WTC11 (cell line): ENCODE data around the gene CRTC2. TPM values are rescaled to one million over a fixed set of nuclear protein-coding genes. Genes with fewer than 3 reads are reported as not detected.

ENCODE experiments used
- ATAC-seq: fragments of 200-7000 bp; cut with Tn5 transposase; 2 replicates; pipeline ENCODE4 v1.10.0; 2021; ENCODE audit warnings: mild to moderate bottlenecking, moderate library complexity
- CTCF ChIA-PET: fragments of 300-600 bp; sonication (Branson Sonifier 250); formaldehyde crosslinking; loops from one replicate; lab custom pipeline; 2021; ENCODE audit warnings: antibody characterized with exemption; lab: Charles Lee
- POLR2A ChIA-PET: fragments of 350-600 bp; sonication (Branson Sonifier 250); formaldehyde crosslinking; loops from one replicate; lab custom pipeline; 2021; ENCODE audit warnings: antibody characterized with exemption; lab: Charles Lee
- DNase-seq: peaks from one replicate; pipeline ENCODE4 v3.0.0; 2021; ENCODE audit warnings: low spot score
- H3K27ac Mint-ChIP-seq: 2 replicates; pipeline ENCODE4 v1.8.0; 2021; ENCODE audit warnings: mixed read lengths
- H3K27me3 Mint-ChIP-seq: 2 replicates; pipeline ENCODE4 v1.8.0; 2021; ENCODE audit warnings: low read depth, mild to moderate bottlenecking, moderate library complexity, mixed read lengths
- H3K36me3 Mint-ChIP-seq: 2 replicates; pipeline ENCODE4 v1.8.0; 2021; ENCODE audit warnings: mixed read lengths
- H3K4me1 Mint-ChIP-seq: 2 replicates; pipeline ENCODE4 v1.8.0; 2022; ENCODE audit warnings: mixed read lengths
- H3K4me3 Mint-ChIP-seq: 2 replicates; pipeline ENCODE4 v1.8.0; 2021; ENCODE audit warnings: mild to moderate bottlenecking, moderate library complexity, mixed read lengths
- H3K9me3 Mint-ChIP-seq: 2 replicates; pipeline ENCODE4 v1.8.0; 2021; ENCODE audit warnings: mixed read lengths
- CREB1 ChIP-seq: sonication (generic); formaldehyde crosslinking; IDR thresholded peaks from 2 replicates; pipeline ENCODE4 v1.8.0; 2023; ENCODE audit warnings: mild to moderate bottlenecking, missing genetic modification reagents
- EMX1 ChIP-seq: fragments of 250-450 bp; sonication (Bioruptor Pico); IDR thresholded peaks from 2 replicates; pipeline ENCODE4 v1.8.0; 2021; ENCODE audit warnings: mild to moderate bottlenecking
- ETV6 ChIP-seq: sonication (generic); formaldehyde crosslinking; IDR thresholded peaks from 2 replicates; pipeline ENCODE4 v1.8.1; 2022; ENCODE audit warnings: mild to moderate bottlenecking, missing genetic modification reagents
- JAZF1 ChIP-seq: fragments of 250-450 bp; sonication (Bioruptor Pico); IDR thresholded peaks from 2 replicates; pipeline ENCODE4 v1.9.0; 2021; ENCODE audit warnings: moderate library complexity, mild to moderate bottlenecking, inconsistent platforms
- KAT7 ChIP-seq: sonication (generic); formaldehyde crosslinking; IDR thresholded peaks from 2 replicates; pipeline ENCODE4 v1.8.1; 2023; ENCODE audit warnings: missing genetic modification reagents, mild to moderate bottlenecking, borderline replicate concordance
- NFYB ChIP-seq: sonication (generic); formaldehyde crosslinking; conservative IDR thresholded peaks from 2 replicates; pipeline ENCODE4 v1.8.0; 2022; ENCODE audit warnings: low read depth, missing genetic modification reagents
- NR1H2 ChIP-seq: sonication (generic); formaldehyde crosslinking; IDR thresholded peaks from 2 replicates; pipeline ENCODE4 v1.9.0; 2021; ENCODE audit warnings: mild to moderate bottlenecking, moderate library complexity, missing genetic modification reagents
- SMAD4 ChIP-seq: sonication (generic); formaldehyde crosslinking; IDR thresholded peaks from 2 replicates; pipeline ENCODE4 v1.8.0; 2022; ENCODE audit warnings: mild to moderate bottlenecking, missing genetic modification reagents
- ZBTB43 ChIP-seq: sonication (generic); formaldehyde crosslinking; IDR thresholded peaks from 2 replicates; pipeline ENCODE4 v1.8.1; 2023; ENCODE audit warnings: mild to moderate bottlenecking, missing genetic modification reagents
- ZNF138 ChIP-seq: sonication (generic); formaldehyde crosslinking; conservative IDR thresholded peaks from 2 replicates; pipeline ENCODE4 v1.8.1; 2022; ENCODE audit warnings: mild to moderate bottlenecking, moderate library complexity, missing genetic modification reagents
- ZNF232 ChIP-seq: sonication (generic); formaldehyde crosslinking; IDR thresholded peaks from 2 replicates; pipeline ENCODE4 v1.8.0; 2022; ENCODE audit warnings: mild to moderate bottlenecking, missing genetic modification reagents
- ZNF281 ChIP-seq: sonication (generic); formaldehyde crosslinking; IDR thresholded peaks from 2 replicates; pipeline ENCODE4 v1.8.0; 2023; ENCODE audit warnings: mild to moderate bottlenecking, missing genetic modification reagents
- ZNF416 ChIP-seq: fragments of 250-450 bp; sonication (Bioruptor Pico); IDR thresholded peaks from 2 replicates; pipeline ENCODE4 v1.9.0; 2021; ENCODE audit warnings: mild to moderate bottlenecking, inconsistent platforms
- ZNF423 ChIP-seq: fragments of 250-450 bp; sonication (Bioruptor Pico); IDR thresholded peaks from 2 replicates; pipeline ENCODE4 v2.1.2; 2022; ENCODE audit warnings: mild to moderate bottlenecking, moderate library complexity
- total RNA-seq: library from RNA; stranded (reverse); gene quantifications from 3 replicates; pipeline ENCODE4 v1.2.3, GENCODE V29; 2021
- TF ChIP-seq, protein P1 (sequence below): fragments of 250-450 bp; sonication (Bioruptor Pico); IDR thresholded peaks from 2 replicates; pipeline ENCODE4 v1.9.0; 2021; ENCODE audit warnings: mild to moderate bottlenecking, borderline replicate concordance
- TF ChIP-seq, protein P2 (sequence below): sonication (generic); formaldehyde crosslinking; IDR thresholded peaks from 2 replicates; pipeline ENCODE4 v1.8.1; 2023; ENCODE audit warnings: mild to moderate bottlenecking, missing genetic modification reagents, moderate library complexity

CRTC2 gene
- total RNA-seq, 1 experiment from 2014 or later, result 43.7 TPM

DNA sequence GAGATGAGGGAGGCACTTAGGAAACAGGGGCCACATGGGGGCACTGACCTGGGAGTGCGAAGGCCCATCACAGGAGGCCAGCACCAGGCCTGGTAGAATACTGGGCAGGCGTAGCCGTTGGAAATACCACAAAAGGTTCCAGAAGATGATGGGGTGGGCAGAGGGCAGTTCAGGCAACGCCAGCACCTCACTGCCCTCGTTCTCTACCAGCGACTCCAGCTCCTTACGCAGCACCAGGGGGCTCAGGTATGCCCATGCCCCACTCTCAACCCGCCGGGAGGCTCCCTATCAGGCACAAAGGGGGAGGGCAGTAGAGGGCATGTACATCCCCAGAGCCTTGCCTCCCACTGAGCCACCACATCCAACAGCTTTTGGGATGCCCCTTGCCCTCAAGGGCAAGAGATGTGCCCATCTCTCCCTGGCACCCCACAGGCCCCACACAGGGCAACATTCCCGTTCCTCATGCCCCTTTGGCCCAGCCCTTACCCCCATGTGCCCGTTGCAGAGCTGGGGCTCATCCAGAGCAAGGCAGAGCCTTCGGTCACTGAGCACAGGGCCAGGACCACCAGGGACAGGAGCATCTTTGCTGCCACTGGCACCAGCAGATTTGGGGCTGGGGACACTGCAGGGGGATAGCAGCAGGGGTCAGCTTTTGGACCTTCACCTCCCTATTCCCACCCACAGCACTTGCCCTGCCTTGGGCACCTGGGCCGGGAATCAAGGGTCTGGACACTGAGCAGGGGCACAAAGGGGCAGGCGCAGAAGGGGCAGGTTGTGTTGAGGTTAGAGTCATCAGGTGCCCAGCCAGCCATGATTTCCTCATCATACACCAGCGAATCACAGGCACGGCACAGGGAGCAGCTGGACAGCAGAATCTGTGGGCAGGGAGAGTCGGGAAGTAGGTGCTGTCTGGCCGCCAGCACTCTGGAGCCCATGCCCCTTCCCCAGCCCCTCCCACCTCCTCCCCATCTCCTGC, 26.0 kb downstream of the CRTC2 start (continued):
- TF ChIP-seq ZBTB43, result no peak
- no peak for TF ChIP-seq ZNF423 (CRISPR knock-in tag)
- no peak for TF ChIP-seq ETV6 (CRISPR knock-in tag)
- TF ChIP-seq, protein P1, sequence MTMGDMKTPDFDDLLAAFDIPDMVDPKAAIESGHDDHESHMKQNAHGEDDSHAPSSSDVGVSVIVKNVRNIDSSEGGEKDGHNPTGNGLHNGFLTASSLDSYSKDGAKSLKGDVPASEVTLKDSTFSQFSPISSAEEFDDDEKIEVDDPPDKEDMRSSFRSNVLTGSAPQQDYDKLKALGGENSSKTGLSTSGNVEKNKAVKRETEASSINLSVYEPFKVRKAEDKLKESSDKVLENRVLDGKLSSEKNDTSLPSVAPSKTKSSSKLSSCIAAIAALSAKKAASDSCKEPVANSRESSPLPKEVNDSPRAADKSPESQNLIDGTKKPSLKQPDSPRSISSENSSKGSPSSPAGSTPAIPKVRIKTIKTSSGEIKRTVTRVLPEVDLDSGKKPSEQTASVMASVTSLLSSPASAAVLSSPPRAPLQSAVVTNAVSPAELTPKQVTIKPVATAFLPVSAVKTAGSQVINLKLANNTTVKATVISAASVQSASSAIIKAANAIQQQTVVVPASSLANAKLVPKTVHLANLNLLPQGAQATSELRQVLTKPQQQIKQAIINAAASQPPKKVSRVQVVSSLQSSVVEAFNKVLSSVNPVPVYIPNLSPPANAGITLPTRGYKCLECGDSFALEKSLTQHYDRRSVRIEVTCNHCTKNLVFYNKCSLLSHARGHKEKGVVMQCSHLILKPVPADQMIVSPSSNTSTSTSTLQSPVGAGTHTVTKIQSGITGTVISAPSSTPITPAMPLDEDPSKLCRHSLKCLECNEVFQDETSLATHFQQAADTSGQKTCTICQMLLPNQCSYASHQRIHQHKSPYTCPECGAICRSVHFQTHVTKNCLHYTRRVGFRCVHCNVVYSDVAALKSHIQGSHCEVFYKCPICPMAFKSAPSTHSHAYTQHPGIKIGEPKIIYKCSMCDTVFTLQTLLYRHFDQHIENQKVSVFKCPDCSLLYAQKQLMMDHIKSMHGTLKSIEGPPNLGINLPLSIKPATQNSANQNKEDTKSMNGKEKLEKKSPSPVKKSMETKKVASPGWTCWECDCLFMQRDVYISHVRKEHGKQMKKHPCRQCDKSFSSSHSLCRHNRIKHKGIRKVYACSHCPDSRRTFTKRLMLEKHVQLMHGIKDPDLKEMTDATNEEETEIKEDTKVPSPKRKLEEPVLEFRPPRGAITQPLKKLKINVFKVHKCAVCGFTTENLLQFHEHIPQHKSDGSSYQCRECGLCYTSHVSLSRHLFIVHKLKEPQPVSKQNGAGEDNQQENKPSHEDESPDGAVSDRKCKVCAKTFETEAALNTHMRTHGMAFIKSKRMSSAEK, result no peak
- TF ChIP-seq KAT7, result no peak
- no peak for TF ChIP-seq NR1H2 (CRISPR knock-in tag)
- no peak for TF ChIP-seq ZNF416 (CRISPR knock-in tag)
- no peak for TF ChIP-seq CREB1 (CRISPR knock-in tag)
- no peak for TF ChIP-seq SMAD4 (CRISPR knock-in tag)
- TF ChIP-seq EMX1 (CRISPR knock-in tag), result no peak
- no peak for TF ChIP-seq ZNF138 (CRISPR knock-in tag)

DNA sequence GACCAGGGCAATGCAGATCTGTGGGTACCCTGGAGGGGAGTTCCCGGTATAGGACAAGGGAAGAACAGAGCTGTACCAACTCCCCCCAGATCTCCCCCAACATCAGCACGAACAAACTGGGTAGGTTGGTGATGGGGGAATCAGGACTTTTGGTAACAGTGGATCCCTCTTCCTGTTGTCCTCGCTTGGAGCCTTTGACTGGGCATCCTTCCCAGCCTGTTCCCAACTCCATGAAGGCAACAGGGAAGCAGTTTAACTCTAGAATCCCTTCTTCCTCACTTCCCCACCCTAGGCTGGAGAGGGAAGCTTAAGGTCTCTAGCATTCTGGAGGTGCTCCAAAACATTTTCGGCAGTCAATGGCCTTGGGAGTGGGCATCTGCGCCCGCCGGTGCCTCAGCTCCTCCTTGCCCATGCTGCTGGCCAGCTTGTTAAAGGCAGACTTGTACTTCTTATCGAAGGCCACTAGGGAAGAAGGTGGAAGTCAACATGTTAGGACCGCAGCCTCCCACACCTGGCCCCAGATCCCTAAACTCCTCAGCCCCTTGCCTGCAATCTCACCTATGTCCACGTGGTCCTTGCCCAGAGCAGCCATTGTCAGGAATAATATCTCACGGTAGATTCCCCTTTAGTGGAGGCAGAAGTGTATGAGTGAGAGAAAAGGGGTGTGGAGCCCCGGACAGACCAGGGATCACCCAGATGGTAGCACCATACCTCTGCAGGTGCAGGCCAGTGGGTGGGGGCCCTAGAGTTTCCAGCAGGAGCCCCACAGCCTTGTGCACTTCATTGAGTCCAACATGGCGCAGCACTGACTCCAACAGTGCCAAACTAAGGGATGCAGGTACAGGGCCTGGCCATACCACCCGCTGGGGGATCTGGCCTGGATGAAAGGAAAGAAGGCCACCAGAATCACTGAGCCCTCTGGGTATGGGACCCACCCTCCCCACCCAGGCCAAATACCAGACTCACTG, 28.1 kb downstream of the CRTC2 start:
- Mint-ChIP-seq H3K4me1 (no peaks in the 10 kb centered on the region), H3K9me3 (no peaks in the 10 kb centered on the region), H3K27ac (no peak overlapping the region), H3K27me3 (no peaks in the 10 kb centered on the region), H3K4me3 (no peak overlapping the region), H3K36me3 (peaks cover 25% of the 10 kb centered on the region)
- ATAC-seq (peak; percentile 68), DNase-seq (no peak)
- POLR2A ChIA-PET, result interaction anchor here (0.6 kb wide), 1 partner anchor 16 kb away, joined by 3 read pairs; the partner anchor contains the start of gene DENND4B
- CTCF ChIA-PET, result interaction anchor here (0.6 to 2.6 kb wide), 6 partner anchors 11 to 298 kb away, joined by 3 to 18 read pairs (median 4); partner anchors contain the start of gene DENND4B
- TF ChIP-seq ZNF232 (CRISPR knock-in tag) (no peak), ZNF281 (CRISPR knock-in tag) (no peak), JAZF1 (CRISPR knock-in tag) (no peak), NFYB (CRISPR knock-in tag) (no peak), ZNF416 (CRISPR knock-in tag) (no peak)
- TF ChIP-seq, protein P2, sequence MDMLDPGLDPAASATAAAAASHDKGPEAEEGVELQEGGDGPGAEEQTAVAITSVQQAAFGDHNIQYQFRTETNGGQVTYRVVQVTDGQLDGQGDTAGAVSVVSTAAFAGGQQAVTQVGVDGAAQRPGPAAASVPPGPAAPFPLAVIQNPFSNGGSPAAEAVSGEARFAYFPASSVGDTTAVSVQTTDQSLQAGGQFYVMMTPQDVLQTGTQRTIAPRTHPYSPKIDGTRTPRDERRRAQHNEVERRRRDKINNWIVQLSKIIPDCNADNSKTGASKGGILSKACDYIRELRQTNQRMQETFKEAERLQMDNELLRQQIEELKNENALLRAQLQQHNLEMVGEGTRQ, result no peak
- TF ChIP-seq, protein P1, result no peak
